GM19395 (cell line): ENCODE measurements around the gene ANP32A.
"Not testable (repeated sequence)": the region's sequence is repeated elsewhere in the genome, so short reads cannot be mapped to it uniquely, and the experiment has no call there.

Experiments used
- ATAC-seq: cut with Tn5 transposase; IDR thresholded peaks from one replicate; pipeline ENCODE4 v1.9.1; 2021; ENCODE audit warnings: mild to moderate bottlenecking, moderate library complexity; ENCODE audit not compliant: unreplicated experiment

ANP32A gene

GRCh38 chr15:68820295-68821189, at the start of gene ANP32A:
Gene ANP32A, minus strand, starts transcription at chr15:68820895. Its CDS starts 144 bp downstream, at chr15:68820751.
- peak; percentile 45 for ATAC-seq

- ATAC-seq: no peak
Measured at GRCh38 chr15:68868296-68868695, 47.6 kb upstream of the ANP32A start.

DNA sequence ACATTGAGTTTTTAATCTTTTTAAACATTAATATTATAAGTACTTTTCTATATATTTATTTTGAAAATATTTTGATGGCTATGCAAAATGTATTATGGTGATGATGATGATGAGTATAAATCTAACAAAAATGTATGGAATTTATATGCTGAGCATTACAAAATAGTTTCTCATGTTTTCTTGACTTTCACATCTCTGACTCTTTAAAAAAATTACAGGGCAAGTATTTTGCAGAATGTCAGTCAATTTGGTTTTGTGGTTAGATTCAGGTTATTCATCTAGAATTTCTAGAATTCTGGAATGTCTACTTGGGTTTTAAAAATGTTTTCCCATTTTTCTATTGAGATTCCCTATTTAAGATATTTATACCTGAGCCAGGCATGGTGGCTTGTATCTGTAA, 41.7 kb upstream of the ANP32A start:
- ATAC-seq: no peak

DNA sequence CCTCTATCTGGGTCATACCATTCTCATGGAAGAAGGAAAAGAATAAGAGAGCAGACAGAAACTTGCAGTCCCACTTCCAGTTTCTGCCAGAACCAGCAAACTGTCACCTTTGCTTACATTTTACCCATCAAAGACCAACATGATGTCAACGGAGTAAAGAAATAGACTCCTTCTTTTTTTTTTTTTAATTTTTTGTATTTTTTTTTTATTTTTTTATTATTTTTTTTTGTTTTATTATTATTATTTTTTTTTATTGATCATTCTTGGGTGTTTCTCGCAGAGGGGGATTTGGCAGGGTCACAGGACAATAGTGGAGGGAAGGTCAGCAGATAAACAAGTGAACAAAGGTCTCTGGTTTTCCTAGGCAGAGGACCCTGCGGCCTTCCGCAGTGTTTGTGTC, 38.0 kb upstream of the ANP32A start:
- not testable (repeated sequence) for ATAC-seq

GRCh38 chr15:68857443-68857842, 36.7 kb upstream of the ANP32A start:
- not testable (repeated sequence) for ATAC-seq

GRCh38 chr15:68852461-68852860, 31.8 kb upstream of the ANP32A start:
- ATAC-seq: no peak

GRCh38 chr15:68851971-68852370, 31.3 kb upstream of the ANP32A start:
- ATAC-seq: no peak

DNA sequence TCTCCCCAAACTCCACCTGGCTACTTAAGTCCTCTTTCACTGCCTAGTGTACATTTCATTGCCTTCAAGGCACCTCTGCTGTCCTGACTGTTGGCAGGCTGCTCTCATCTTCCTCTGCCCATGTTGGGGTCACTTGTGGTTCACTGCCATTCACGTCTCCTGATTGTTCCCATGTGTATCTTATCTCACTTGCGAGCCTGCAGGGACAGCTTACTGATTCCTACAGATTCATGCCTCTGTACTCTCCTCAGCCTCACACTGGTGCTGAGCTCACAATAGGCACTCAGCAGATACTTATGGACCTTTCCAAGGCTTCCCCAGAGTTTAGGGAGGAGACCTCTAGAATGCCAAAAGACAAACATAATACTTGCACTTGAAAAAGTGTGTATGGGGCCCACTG, 28.8 kb upstream of the ANP32A start:
- ATAC-seq: no peak

GRCh38 chr15:68846851-68847439, 26.2 kb upstream of the ANP32A start:
- no peak for ATAC-seq

GRCh38 chr15:68844856-68845550, 24.3 kb upstream of the ANP32A start:
- no peak for ATAC-seq

GRCh38 chr15:68843425-68844311, 23.0 kb upstream of the ANP32A start:
- ATAC-seq: no peak

DNA sequence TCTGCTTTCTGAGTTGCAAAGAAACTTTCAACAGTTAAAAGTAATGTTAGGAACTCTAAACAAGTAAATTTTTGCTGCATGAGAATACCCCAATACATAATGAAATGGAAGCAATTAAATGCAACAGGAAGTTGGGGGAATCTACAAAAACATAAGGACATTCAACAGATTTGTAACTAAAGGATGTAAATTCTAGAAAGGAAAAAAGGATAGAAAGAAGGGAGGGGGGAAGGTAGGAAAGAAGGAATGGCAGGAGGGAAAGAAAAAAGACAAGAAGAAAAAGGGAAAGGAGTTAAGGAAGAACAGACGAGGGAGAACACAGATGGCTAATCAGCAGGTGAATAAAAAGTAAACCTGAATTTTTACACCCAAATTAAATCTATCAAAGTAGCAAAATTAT, 22.3 kb upstream of the ANP32A start:
- ATAC-seq: no peak

DNA sequence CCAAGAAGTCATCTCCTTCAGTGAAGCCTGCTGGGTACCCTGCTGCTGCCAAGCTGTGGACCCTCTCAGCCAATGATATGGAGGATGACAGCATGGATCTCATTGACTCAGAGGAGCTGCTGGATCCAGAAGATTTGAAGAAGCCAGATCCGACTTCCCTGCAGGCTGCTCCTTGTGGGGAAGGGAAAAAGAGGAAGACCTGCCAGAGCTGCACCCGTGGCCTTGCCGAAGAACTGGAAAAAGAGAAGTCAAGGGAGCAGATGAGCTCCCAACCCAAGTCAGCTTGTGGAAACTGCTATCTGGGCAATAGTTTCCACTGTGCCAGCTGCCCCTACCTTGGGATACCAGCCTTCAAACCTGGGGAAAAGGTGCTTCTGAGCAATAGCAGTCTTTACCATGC, 13.7 kb upstream of the ANP32A start:
- ATAC-seq: no peak

DNA sequence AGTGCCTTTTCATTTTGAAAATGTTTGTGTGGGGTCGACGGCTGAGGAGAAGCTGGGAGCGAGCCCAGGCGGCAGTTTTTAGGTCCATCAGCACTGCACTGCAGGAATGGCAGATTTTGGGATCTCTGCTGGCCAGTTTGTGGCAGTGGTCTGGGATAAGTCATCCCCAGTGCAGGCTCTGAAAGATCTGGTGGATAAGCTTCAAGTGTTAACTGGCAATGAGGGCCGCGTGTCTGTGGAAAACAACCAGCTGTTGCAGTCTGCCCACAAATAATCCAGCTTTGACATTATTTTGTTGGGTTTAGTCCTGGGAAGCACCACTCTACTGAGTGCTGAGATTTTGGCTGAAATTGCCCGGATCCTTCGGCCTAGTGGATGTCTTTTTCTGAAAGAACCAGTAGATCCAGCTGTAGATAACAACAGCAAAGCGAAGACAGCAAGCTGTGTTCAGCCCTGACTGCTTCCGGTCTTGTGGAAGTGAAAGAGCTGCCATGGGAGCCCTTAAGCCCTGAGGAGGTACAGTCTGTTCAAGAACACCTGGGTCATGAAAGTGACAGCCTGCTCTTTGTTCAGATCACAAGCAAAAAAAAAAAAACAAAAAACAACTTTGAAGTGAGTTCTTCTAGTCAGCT, 13.1 kb upstream of the ANP32A start:
- ATAC-seq: no peak

DNA sequence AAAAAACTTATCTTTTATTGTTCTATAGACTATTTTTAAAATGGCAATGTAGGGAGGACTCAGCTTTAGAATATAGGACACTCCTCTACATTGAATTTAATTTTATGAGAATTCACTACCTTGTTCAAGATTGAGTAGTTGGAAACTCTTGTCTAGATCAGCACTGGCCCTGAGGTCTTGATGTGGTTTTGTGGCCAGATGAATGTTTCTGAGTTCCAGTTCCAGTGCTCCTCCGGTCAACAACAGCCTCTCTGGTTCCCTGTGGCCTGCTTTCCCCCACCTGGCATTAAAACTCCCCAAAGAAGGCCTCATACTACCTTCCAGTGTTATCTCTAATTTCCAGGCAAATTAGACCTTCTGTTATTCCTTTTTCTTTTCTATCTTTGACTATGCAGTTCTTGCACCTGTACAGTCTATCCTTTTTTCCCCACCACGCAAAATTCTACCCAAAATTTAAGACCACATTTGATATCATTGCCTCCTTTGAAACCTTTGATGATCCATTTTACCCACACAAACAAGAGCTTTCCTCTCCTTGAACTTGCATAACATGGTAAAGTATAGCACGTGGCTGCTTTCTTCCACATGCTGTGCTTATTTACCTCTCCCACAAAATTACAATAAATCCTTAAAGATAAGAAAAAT, 9.6 kb upstream of the ANP32A start:
- no peak for ATAC-seq

DNA sequence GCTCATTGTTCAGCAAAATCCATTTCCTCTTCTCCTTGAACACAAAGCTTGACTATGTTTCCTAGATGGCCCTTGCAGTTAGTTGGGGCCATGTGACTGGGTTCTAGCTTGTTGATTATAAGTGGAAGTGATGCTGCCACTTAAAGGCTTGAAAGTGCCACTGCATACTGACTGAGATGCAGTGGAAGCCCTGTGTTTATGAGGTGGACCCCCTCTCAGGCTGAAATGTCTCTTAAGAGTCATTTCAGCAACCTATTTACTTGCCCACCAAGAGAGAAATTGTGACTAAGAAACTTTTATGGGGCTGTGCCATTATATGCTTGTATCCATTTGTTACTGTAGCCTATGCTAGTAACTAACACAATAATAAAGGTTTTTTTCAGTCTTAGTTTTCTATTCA, 8.4 kb upstream of the ANP32A start:
- ATAC-seq: no peak

- no peak for ATAC-seq
Measured at GRCh38 chr15:68823561-68823960, 2.9 kb upstream of the ANP32A start.

DNA sequence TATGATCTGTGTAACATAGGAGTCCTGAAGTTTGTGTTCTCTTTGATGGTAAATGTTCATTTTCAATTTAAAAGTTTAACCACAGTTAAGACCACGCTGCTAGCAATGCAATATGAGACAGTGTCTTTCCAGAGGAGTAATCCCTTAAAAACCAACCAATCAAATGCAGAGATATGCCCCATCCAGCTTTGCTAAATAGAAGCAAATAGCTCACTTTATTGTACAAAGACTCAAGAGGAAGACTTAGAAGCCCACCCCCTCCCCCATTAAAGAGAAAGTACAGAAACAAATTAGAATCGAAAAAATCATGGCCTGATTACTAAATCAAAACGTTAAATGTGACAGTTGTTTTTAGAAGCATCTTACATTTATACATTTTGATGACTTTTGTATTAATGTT, 2.1 kb upstream of the ANP32A start:
- no peak for ATAC-seq

DNA sequence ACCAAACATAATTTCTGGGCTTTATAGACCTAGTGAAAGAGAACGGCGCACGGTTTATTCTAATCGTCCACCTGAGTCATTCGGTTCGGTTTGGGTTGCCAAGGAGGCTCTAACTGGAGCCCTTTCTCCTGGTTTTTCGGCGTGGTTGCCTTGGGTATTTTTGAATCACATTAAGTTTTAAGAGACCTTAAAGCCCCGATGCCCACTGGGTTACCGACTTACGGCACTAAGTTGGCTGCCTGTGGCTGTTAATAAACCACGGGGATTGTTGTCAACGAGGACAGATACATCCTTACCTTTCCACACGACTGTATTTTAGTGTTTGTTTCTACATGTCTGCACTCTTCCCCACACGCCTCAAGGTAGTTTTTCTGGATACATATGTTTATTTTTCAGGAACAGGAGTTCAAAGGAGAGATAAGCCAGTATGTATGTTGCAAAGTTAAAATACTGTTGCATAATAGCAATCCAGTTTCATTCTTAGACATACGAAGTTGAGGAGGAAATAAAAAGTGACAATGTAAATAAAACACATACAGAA, 1.2 kb upstream of the ANP32A start:
- ATAC-seq: no peak
